Thyroid gland (tissue), 4 donors: ENCODE results near the gene ABTB1. TPM values are rescaled to one million over a fixed set of nuclear protein-coding genes. Genes with fewer than 3 reads are reported as not detected.

Source experiments
- DNase-seq, 2 donors: peaks; one replicate each; pipeline ENCODE4 v3.0.0-alpha.2; 2019
- H3K27ac ChIP-seq, 3 donors: fragments of 200-600 bp; sonication (generic); 1 replicate in 2 of 3; 2 replicates in 1 of 3; pipeline ENCODE4 v1.5.1; 2016 to 2019; ENCODE audit warnings: mild to moderate bottlenecking in 1 of 3, moderate library complexity in 1 of 3
- H3K27me3 ChIP-seq: fragments of 200-600 bp; sonication (generic); one replicate; pipeline ENCODE4 v1.5.1; 2019
- H3K36me3 ChIP-seq, 2 donors: fragments of 200-600 bp; sonication (generic); one replicate each; pipeline ENCODE4 v1.5.1; 2016 to 2019
- H3K4me1 ChIP-seq, 2 donors: fragments of 200-600 bp; sonication (generic); one replicate each; pipeline ENCODE4 v1.5.1; 2017 to 2019
- H3K4me3 ChIP-seq, 3 donors: fragments of 200-600 bp; sonication (generic); replicated peaks in 1 of 3; 1 replicate in 2 of 3; 2 replicates in 1 of 3; pipeline ENCODE4 v1.5.1; 2016; ENCODE audit warnings: mild to moderate bottlenecking in 1 of 3
- H3K9me3 ChIP-seq: fragments of 200-600 bp; sonication (generic); one replicate; pipeline ENCODE4 v1.5.1; 2017
- CTCF ChIP-seq, 6 experiments: fragments of 200-600 bp in 3 of 6; fragments of 450-650 bp in 3 of 6; sonication (generic) in 3 of 6; IDR thresholded peaks; one replicate each; pipeline ENCODE4 v1.5.1; 2016 to 2019; ENCODE audit warnings: antibody characterized with exemption in 6 of 6, mild to moderate bottlenecking in 2 of 6, inconsistent platforms in 1 of 6, moderate library complexity in 1 of 6
- POLR2A ChIP-seq, 2 donors: fragments of 450-650 bp; IDR thresholded peaks; one replicate each; pipeline ENCODE4 v1.6.1; 2017; ENCODE audit warnings: antibody characterized with exemption in 2 of 2, mild to moderate bottlenecking in 2 of 2, moderate library complexity in 1 of 2
- WGBS, 2 donors: methylation state at CpG; one replicate each; pipeline ENCODE4 v1.1.5; 2017; 5-methylcytosine and 5-hydroxymethylcytosine counted together
- intact Hi-C: fragments of 100-400 bp; cut with DNase I; formaldehyde crosslinking; loops from one replicate; pipeline ENCODE4 v1.15.1; 2023
- total RNA-seq, 4 donors: library from RNA; depleted of rRNA; stranded (reverse); fragments of >200 nt; gene quantifications; one replicate each; pipeline ENCODE4 v1.2.3, GENCODE V29; 2016

Gene ABTB1
- total RNA-seq, 4 donors from 2014 or later = 18.9 to 29.1 (median 24.4) TPM

DNA sequence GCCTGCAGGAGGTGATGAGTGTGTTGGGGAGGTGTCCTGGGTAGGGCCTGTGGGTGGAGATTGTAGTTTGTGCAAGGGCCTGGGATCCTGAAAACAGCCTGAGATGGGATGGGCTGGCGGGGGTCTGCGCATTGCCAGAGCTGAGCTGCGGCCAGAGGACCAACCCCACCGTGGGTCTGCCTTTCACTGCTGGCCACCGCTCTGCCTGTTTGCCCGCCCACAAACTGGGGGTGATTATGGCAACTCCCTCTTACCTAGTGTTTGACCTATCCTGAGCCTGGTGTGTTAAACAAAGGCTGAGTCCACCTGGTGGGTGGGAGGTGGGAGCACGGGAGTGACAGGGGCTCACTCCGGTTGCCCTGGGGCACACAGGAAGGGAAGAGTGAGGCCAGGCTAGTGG lies 9.8 kb downstream of the ABTB1 start:
- DNase-seq = peak in 1 of 2 donors; percentile 0
- 72 to 81% methylated on average over 4 to 8 of the region's 8 CpGs for WGBS, 2 donors
- intact Hi-C loops = no loop called here

GRCh38 chr3:127684871-127685707 lies 12.3 kb downstream of the ABTB1 start:
- intact Hi-C loops = no loop called here
- no peak overlapping the region for H3K4me3 ChIP-seq
- DNase-seq = peak in 1 of 2 donors; percentile 0
- H3K4me1 ChIP-seq = peaks cover 0 to 1% of the 10 kb centered on the region in 2 donors
- no peaks in the 10 kb centered on the region for H3K27me3 ChIP-seq
- H3K27ac ChIP-seq = no peak overlapping the region
- no peak for TF ChIP-seq POLR2A (IDR thresholded peaks at IDR 0.05)
- TF ChIP-seq CTCF (IDR thresholded peaks at IDR 0.05) = no peak
- no peaks in the 10 kb centered on the region for H3K36me3 ChIP-seq
- H3K9me3 ChIP-seq = no peaks in the 10 kb centered on the region
- 73 to 75% methylated on average over 16 to 20 of the region's 22 CpGs for WGBS, 2 donors

More for the DNA sequence above, 9.8 kb downstream of the ABTB1 start:
- H3K4me1 ChIP-seq = no peaks in the 10 kb centered on the region
- no peak overlapping the region for H3K4me3 ChIP-seq
- TF ChIP-seq CTCF (IDR thresholded peaks at IDR 0.05) = no peak
- no peak for TF ChIP-seq POLR2A (IDR thresholded peaks at IDR 0.05)
- H3K9me3 ChIP-seq = no peaks in the 10 kb centered on the region
- H3K36me3 ChIP-seq = no peaks in the 10 kb centered on the region
- no peaks in the 10 kb centered on the region for H3K27me3 ChIP-seq
- no peak overlapping the region for H3K27ac ChIP-seq

- WGBS, 2 donors = 84 to 86% methylated on average over 4 of the region's 4 CpGs
- intact Hi-C loops = no loop called here
- H3K4me1 ChIP-seq = peaks cover 0 to 7% of the 10 kb centered on the region in 2 donors
Measured at GRCh38 chr3:127685708-127686511, 13.2 kb downstream of the ABTB1 start.

DNA sequence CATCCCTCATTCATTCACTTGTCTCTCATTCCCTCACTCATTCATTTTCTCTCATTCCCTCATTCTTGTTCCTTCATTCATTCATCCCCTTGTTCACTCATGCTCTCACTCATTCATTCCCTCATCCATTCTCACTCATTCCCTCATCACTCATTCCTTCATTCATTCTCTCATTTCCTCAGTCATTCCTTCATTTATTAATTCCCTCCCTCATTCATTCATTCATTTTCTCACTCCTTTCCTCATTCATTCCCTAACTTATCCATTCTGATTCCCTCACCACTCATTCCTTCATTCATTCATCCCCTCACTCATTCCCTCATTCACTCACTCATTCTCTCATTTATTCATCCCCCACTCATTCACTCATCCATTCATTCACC lies 13.8 kb downstream of the ABTB1 start:
- Histone ChIP-seq H3K27ac (no peak overlapping the region), H3K27me3 (no peaks in the 10 kb centered on the region), H3K4me3 (no peak overlapping the region), H3K36me3 (no peaks in the 10 kb centered on the region), H3K4me1 (peaks cover 0 to 7% of the 10 kb centered on the region in 2 donors), H3K9me3 (no peaks in the 10 kb centered on the region)
- DNase-seq = no peak
- intact Hi-C loops = no loop called here
- TF ChIP-seq CTCF (IDR thresholded peaks at IDR 0.05) (no peak), POLR2A (IDR thresholded peaks at IDR 0.05) (no peak)

More at GRCh38 chr3:127685708-127686511, 13.2 kb downstream of the ABTB1 start:
- no peaks in the 10 kb centered on the region for H3K9me3 ChIP-seq
- TF ChIP-seq CTCF (IDR thresholded peaks at IDR 0.05) (no peak), POLR2A (IDR thresholded peaks at IDR 0.05) (no peak)
- H3K4me3 ChIP-seq = no peak overlapping the region
- no peaks in the 10 kb centered on the region for H3K36me3 ChIP-seq
- peak in 1 of 2 donors; percentile 0 for DNase-seq
- no peaks in the 10 kb centered on the region for H3K27me3 ChIP-seq
- H3K27ac ChIP-seq = no peak overlapping the region
